Spleen (tissue), 11 donors: ENCODE measurements around the gene ZNF467. TPM values are rescaled to one million over a fixed set of nuclear protein-coding genes. Genes with fewer than 3 reads are reported as not detected.

Source experiments
- DNase-seq: peaks from one replicate; pipeline ENCODE4 v3.0.0-alpha.2; 2020
- H3K27ac ChIP-seq, 8 donors: fragments of 200-600 bp; sonication (generic) in 7 of 8; 1 replicate in 4 of 8; 2 replicates in 4 of 8; pipeline versions ENCODE4 v1.5.0 to v1.8.0; 2016 to 2021; ENCODE audit warnings: inconsistent platforms in 4 of 8, mild to moderate bottlenecking in 4 of 8, moderate library complexity in 1 of 8
- H3K27me3 ChIP-seq, 7 donors: fragments of 200-600 bp; sonication (generic) in 6 of 7; replicated peaks in 1 of 7; 1 replicate in 4 of 7; 2 replicates in 3 of 7; pipeline versions ENCODE4 v1.5.0 to v1.8.0; 2016 to 2021; ENCODE audit warnings: inconsistent platforms in 3 of 7, mild to moderate bottlenecking in 1 of 7
- H3K36me3 ChIP-seq, 6 donors: fragments of 200-600 bp; sonication (generic) in 5 of 6; 1 replicate in 4 of 6; 2 replicates in 2 of 6; pipeline versions ENCODE4 v1.5.0 to v1.8.0; 2016 to 2021; ENCODE audit warnings: inconsistent platforms in 2 of 6
- H3K4me1 ChIP-seq, 6 donors: fragments of 200-600 bp; sonication (generic) in 5 of 6; 1 replicate in 3 of 6; 2 replicates in 3 of 6; pipeline versions ENCODE4 v1.5.0 to v1.8.0; 2016 to 2021; ENCODE audit warnings: inconsistent platforms in 3 of 6
- H3K4me3 ChIP-seq, 8 donors: fragments of 200-600 bp; sonication (generic) in 7 of 8; 1 replicate in 4 of 8; 2 replicates in 4 of 8; pipeline versions ENCODE4 v1.5.0 to v1.8.0; 2016 to 2021; ENCODE audit warnings: inconsistent platforms in 4 of 8, mild to moderate bottlenecking in 4 of 8, moderate library complexity in 2 of 8
- H3K9me3 ChIP-seq, 8 donors: fragments of 200-600 bp; sonication (generic) in 7 of 8; 1 replicate in 4 of 8; 2 replicates in 4 of 8; pipeline versions ENCODE4 v1.5.0 to v1.8.0; 2016 to 2021; ENCODE audit warnings: inconsistent platforms in 4 of 8
- CTCF ChIP-seq, 11 experiments: fragments of 200-600 bp in 7 of 11; fragments of 450-650 bp in 4 of 11; sonication (generic) in 4 of 11; IDR thresholded peaks in 8 of 11; conservative IDR thresholded peaks in 3 of 11; 1 replicate in 7 of 11; 2 replicates in 4 of 11; pipeline versions ENCODE4 v1.4.0 to v1.8.0; 2016 to 2021; ENCODE audit warnings: antibody characterized with exemption in 11 of 11, inconsistent platforms in 4 of 11, mild to moderate bottlenecking in 1 of 11
- POLR2A ChIP-seq, 3 donors: fragments of 450-650 bp; IDR thresholded peaks; one replicate each; pipeline ENCODE4 v1.5.1; 2017; ENCODE audit warnings: antibody characterized with exemption in 3 of 3, mild to moderate bottlenecking in 1 of 3
- POLR2AphosphoS5 ChIP-seq, 3 donors: sonication (generic); formaldehyde crosslinking; IDR thresholded peaks; one replicate each; pipeline ENCODE4 v1.5.1; 2017; ENCODE audit warnings: antibody characterized with exemption in 3 of 3
- WGBS, 5 donors: extraction: QIAGEN DNeasy Blood & Tissue Kit in 3 of 5; methylation state at CpG; one replicate each; pipeline versions ENCODE4 v1.1.5 to v1.1.7; 2013 to 2018; 5-methylcytosine and 5-hydroxymethylcytosine counted together
- intact Hi-C: fragments of 100-400 bp; cut with DNase I; formaldehyde crosslinking; loops from one replicate; pipeline ENCODE4 v1.15.0; 2023; ENCODE audit warnings: low total_unique reads
- polyA plus RNA-seq, 3 donors: library from polyadenylated mRNA; stranded (reverse); fragments of 200-250 nt; gene quantifications; one replicate each; pipeline ENCODE4 v1.2.1, GENCODE V29; 2013
- total RNA-seq, 7 donors: library from RNA; depleted of rRNA in 3 of 7; stranded (reverse); fragments of >200 nt in 3 of 7; fragmentation: NEBNext Ultra II Directional in 4 of 7; extraction: Animal tissue kit (Norgen Biotek cat#: 25700) in 4 of 7; gene quantifications; one replicate each; pipeline versions ENCODE4 v1.1.0 to v1.2.1, GENCODE V29; 2016 to 2021
- donor health status: healthy with polysubstance abuse.
- donor health status: DM: no; HTN: no; CAD: no; lungs with moderate emphysema.
- donor health status: DM: no; HTN: no; CAD: no.
- donor health status: Bipolar disorder and iron deficiency.
- donor health status: healthy.
- donor health status: DM: no; HTN: no; CAD: no.
- donor health status: DM: yes; HTN: yes; CAD: no.

The ZNF467 gene
- total and polyA plus RNA-seq, 10 donors: 6.0 to 48.5 (median 31.3) TPM

DNA sequence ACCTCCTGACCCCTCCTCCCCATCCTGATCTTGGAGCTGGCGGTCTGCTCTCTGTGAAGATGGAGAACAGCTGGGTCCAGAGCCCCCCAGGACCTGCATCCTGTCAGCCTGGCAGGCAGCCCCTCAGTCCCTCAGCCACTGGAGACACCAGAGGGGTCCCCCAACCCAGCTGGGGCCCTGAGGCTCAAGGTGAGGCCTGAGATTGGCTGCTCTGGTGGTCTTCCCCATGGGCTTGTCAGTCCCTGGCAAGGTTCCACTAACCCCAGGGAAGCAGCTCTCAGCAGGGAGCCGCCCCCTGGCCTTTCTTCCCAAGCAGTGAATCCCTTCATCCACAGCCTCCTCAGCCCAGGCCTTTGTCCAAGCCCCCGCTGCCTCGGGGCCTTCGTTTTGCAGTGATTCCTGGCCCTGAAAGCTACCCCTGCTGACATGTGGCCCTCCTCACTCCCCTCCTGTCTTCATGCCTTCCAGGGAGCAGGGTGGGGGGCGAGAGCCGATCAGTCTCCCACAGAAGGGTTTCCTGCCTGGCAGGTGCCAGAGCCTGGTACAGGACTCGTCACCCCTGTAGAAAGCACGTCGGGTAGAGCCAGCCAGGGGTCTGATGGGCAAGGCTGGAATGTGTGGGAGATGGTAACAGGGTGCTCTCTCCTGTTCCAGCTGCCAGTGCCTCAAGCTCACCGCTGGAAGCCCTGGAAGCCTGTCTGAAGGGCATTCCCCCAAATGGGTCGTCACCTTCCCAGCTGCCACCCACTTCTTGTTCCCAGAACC lies 48.5 kb downstream of the ZNF467 start:
- WGBS, 5 donors: 76 to 92% (median 91%) methylated on average over 11 to 12 of the region's 12 CpGs
- DNase-seq: peak; percentile 71
- H3K27me3 ChIP-seq: no peaks in the 10 kb centered on the region
- H3K9me3 ChIP-seq: no peaks in the 10 kb centered on the region
- H3K36me3 ChIP-seq: peaks cover 0 to 100% (median 79%) of the 10 kb centered on the region in 6 donors
- intact Hi-C loops: no loop called here
- peak overlapping the region in 1 of 8 donors; percentile 2 for H3K4me3 ChIP-seq
- no peak for TF ChIP-seq POLR2AphosphoS5 (IDR thresholded peaks at IDR 0.05)
- TF ChIP-seq CTCF (IDR thresholded peaks at IDR 0.05 in 8 of 11, conservative IDR thresholded peaks at IDR 0.05 in 3 of 11): no peak
- TF ChIP-seq POLR2A (IDR thresholded peaks at IDR 0.05): no peak
- H3K4me1 ChIP-seq: peaks cover 0 to 7% (median 0%) of the 10 kb centered on the region in 6 donors
- H3K27ac ChIP-seq: peak overlapping the region in 2 of 8 donors; percentile 24 to 30

DNA sequence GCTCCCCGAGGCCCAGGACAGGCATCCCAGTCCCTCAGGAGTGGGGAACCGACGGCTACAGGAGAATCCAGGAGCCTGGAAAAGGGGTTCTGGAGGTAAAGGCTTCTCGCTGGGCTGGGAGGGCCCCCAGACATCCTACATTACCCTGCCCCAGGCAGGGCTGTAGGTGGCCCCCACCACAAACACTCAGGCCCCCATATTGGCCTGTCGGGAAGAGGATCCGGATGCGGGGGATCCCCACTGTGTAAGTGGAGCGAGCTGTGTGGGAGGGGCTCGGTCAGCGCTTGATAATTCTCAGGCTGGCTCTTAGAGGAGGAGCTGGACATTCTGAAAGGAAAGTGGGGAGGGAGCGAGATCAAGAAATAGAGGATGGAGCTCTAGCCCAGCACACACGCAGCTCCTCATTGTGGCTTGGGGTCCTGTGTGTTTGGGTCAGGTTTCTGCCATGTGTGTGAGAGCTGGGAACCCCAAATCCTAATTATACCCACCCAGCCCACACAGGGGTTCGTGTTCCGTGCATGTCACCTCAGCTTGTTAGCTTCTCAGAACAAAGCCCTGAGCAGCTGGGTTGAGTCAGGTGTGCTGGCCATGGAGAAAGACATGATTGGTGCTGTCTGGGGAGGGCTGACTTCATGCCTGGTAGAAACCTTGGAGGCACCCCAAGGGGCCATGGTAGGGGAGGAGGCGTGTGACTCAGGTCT lies 49.4 kb downstream of the ZNF467 start:
- H3K4me3 ChIP-seq: no peak overlapping the region
- no peak overlapping the region for H3K27ac ChIP-seq
- H3K36me3 ChIP-seq: peaks cover 0 to 99% (median 70%) of the 10 kb centered on the region in 6 donors
- H3K9me3 ChIP-seq: no peaks in the 10 kb centered on the region
- H3K4me1 ChIP-seq: peaks cover 0 to 16% (median 0%) of the 10 kb centered on the region in 6 donors
- no peaks in the 10 kb centered on the region for H3K27me3 ChIP-seq
- intact Hi-C loops: no loop called here
- 89 to 95% (median 93%) methylated on average over 15 of the region's 15 CpGs for whole genome bisulfite sequencing, 5 donors
- DNase-seq: peak; percentile 43
- TF ChIP-seq POLR2AphosphoS5 (IDR thresholded peaks at IDR 0.05) (no peak), CTCF (IDR thresholded peaks at IDR 0.05 in 8 of 11, conservative IDR thresholded peaks at IDR 0.05 in 3 of 11) (no peak), POLR2A (IDR thresholded peaks at IDR 0.05) (no peak)

GRCh38 chr7:149723082-149723767 lies 50.2 kb downstream of the ZNF467 start:
- no peak overlapping the region for H3K27ac ChIP-seq
- no peaks in the 10 kb centered on the region for H3K9me3 ChIP-seq
- 85 to 95% (median 87%) methylated on average over 9 to 13 of the region's 13 CpGs for WGBS, 5 donors
- H3K27me3 ChIP-seq: no peaks in the 10 kb centered on the region
- H3K4me1 ChIP-seq: peaks cover 0 to 16% (median 0%) of the 10 kb centered on the region in 6 donors
- DNase-seq: peak; percentile 63
- H3K36me3 ChIP-seq: peaks cover 0 to 93% (median 63%) of the 10 kb centered on the region in 6 donors
- intact Hi-C loops: no loop called here
- TF ChIP-seq CTCF (IDR thresholded peaks at IDR 0.05 in 8 of 11, conservative IDR thresholded peaks at IDR 0.05 in 3 of 11) (no peak), POLR2A (IDR thresholded peaks at IDR 0.05) (no peak), POLR2AphosphoS5 (IDR thresholded peaks at IDR 0.05) (no peak)
- H3K4me3 ChIP-seq: no peak overlapping the region
